Karpas-422 (cell line): Measurements from ENCODE around the gene ALK. TPM values are rescaled to one million over a fixed set of nuclear protein-coding genes. Genes with fewer than 3 reads are reported as not detected.

Experiments
- DNase-seq: peaks from one replicate; pipeline ENCODE4 v3.0.0-alpha.2; 2015
- H2AFZ ChIP-seq: fragments of 200-600 bp; sonication (generic); 2 replicates; pipeline ENCODE4 v1.6.1; 2014; ENCODE audit warnings: antibody characterized with exemption, low read length, mixed read lengths
- H3K27ac ChIP-seq: fragments of 200-600 bp; sonication (generic); 2 replicates; pipeline ENCODE4 v1.5.1; 2014; ENCODE audit warnings: mild to moderate bottlenecking, low read length, moderate library complexity
- H3K27me3 ChIP-seq: fragments of 200-600 bp; sonication (generic); 2 replicates; pipeline ENCODE4 v1.6.1; 2014; ENCODE audit warnings: low read length, mixed read lengths
- H3K36me3 ChIP-seq: fragments of 200-600 bp; sonication (generic); 2 replicates; pipeline ENCODE4 v1.6.1; 2014; ENCODE audit warnings: low read length, mixed read lengths; ENCODE audit not compliant: insufficient read depth
- H3K4me1 ChIP-seq: fragments of 200-600 bp; sonication (generic); 2 replicates; pipeline ENCODE4 v1.6.1; 2014; ENCODE audit warnings: mild to moderate bottlenecking, low read length, mixed read lengths
- H3K4me2 ChIP-seq: fragments of 200-600 bp; sonication (generic); 2 replicates; pipeline ENCODE4 v1.6.1; 2014; ENCODE audit warnings: low read length, low read depth, mild to moderate bottlenecking; ENCODE audit not compliant: poor library complexity, severe bottlenecking
- H3K4me3 ChIP-seq: fragments of 200-600 bp; sonication (generic); 2 replicates; pipeline ENCODE4 v1.5.1; 2014; ENCODE audit warnings: mild to moderate bottlenecking, antibody characterized with exemption, low read length, mixed read lengths
- H3K79me2 ChIP-seq: fragments of 200-600 bp; sonication (generic); 2 replicates; pipeline ENCODE4 v1.6.1; 2014; ENCODE audit warnings: mild to moderate bottlenecking, low read length, mixed read lengths
- H3K9ac ChIP-seq: fragments of 200-600 bp; sonication (generic); 2 replicates; pipeline ENCODE4 v1.6.0; 2014; ENCODE audit warnings: low read length
- H3K9me2 ChIP-seq: fragments of 200-600 bp; sonication (generic), shearing (Covaris generic); replicated peaks from 2 replicates; pipeline ENCODE4 v1.6.0; 2014; ENCODE audit warnings: mild to moderate bottlenecking, low read length, moderate library complexity; ENCODE audit not compliant: insufficient read depth
- H3K9me3 ChIP-seq: fragments of 300-700, 200-600 bp; sonication (generic); 2 replicates; pipeline ENCODE4 v1.6.1; 2014; ENCODE audit warnings: low read length, mixed read lengths
- H4K20me1 ChIP-seq: fragments of 200-600 bp; sonication (generic); 2 replicates; pipeline ENCODE4 v1.6.1; 2014; ENCODE audit warnings: mild to moderate bottlenecking, antibody characterized with exemption, low read length, low read depth; ENCODE audit not compliant: insufficient read depth
- total RNA-seq: library from RNA; depleted of rRNA; stranded (reverse); fragments of >200 nt; shearing (Covaris generic); gene quantifications from 2 replicates; pipeline ENCODE4 v1.2.3, GENCODE V29; 2014; ENCODE audit warnings: low replicate concordance

The ALK gene
- total RNA-seq, 1 experiment from 2014 or later: not detected

GRCh38 chr2:29561181-29561580 is 360.2 kb downstream of the ALK start:
- no peak for DNase-seq
- Histone ChIP-seq H3K36me3 (no peaks in the 10 kb centered on the region), H3K79me2 (no peaks in the 10 kb centered on the region), H3K4me2 (no peak overlapping the region), H3K9ac (no peak overlapping the region), H3K27ac (no peak overlapping the region), H3K4me3 (no peak overlapping the region), H3K4me1 (peaks cover 7% of the 10 kb centered on the region), H3K9me3 (no peaks in the 10 kb centered on the region), H3K27me3 (no peaks in the 10 kb centered on the region; the same call in 1 of the 2 replicates), H2AFZ (no peak overlapping the region), H4K20me1 (no peaks in the 10 kb centered on the region), H3K9me2 (no peaks in the 10 kb centered on the region)

DNA sequence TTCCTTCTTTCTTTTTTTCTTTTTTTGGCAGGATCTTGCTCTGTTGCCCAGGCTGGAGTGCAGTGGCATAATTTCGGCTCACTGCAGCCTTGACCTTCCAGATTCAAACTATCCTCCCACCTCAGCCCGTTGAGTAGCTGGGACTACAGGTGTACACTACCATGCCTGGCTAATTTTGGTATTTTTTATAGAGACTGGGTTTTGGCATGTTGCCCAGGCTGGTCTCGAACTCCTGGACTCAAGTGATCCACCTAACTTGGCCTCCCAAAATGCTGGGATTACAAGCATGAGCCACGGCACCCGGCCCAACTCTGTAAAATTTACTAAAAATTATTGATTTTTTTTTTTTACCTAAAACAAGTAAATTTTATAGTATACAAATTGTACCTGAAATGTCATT is 360.8 kb downstream of the ALK start:
- H3K36me3 ChIP-seq: no peaks in the 10 kb centered on the region
- no peak for DNase-seq
- no peak overlapping the region for H3K9ac ChIP-seq
- H3K4me3 ChIP-seq: no peak overlapping the region
- no peaks in the 10 kb centered on the region for H3K9me3 ChIP-seq
- no peak overlapping the region for H2AFZ ChIP-seq
- H3K4me2 ChIP-seq: no peak overlapping the region
- no peaks in the 10 kb centered on the region for H4K20me1 ChIP-seq
- H3K27me3 ChIP-seq: no peaks in the 10 kb centered on the region; the same call in 1 of the 2 replicates
- H3K27ac ChIP-seq: no peak overlapping the region
- H3K9me2 ChIP-seq: no peaks in the 10 kb centered on the region
- peaks cover 7% of the 10 kb centered on the region for H3K4me1 ChIP-seq
- no peaks in the 10 kb centered on the region for H3K79me2 ChIP-seq

GRCh38 chr2:29560030-29560429 is 361.4 kb downstream of the ALK start:
- no peaks in the 10 kb centered on the region for H3K79me2 ChIP-seq
- no peak overlapping the region for H3K4me3 ChIP-seq
- H3K4me2 ChIP-seq: no peak overlapping the region
- no peaks in the 10 kb centered on the region for H3K9me3 ChIP-seq
- H4K20me1 ChIP-seq: no peaks in the 10 kb centered on the region
- H3K27ac ChIP-seq: no peak overlapping the region
- no peak overlapping the region for H2AFZ ChIP-seq
- no peak overlapping the region for H3K9ac ChIP-seq
- no peaks in the 10 kb centered on the region for H3K9me2 ChIP-seq
- no peaks in the 10 kb centered on the region; the same call in 1 of the 2 replicates for H3K27me3 ChIP-seq
- no peaks in the 10 kb centered on the region for H3K36me3 ChIP-seq
- peaks cover 7% of the 10 kb centered on the region for H3K4me1 ChIP-seq
- no peak for DNase-seq

DNA sequence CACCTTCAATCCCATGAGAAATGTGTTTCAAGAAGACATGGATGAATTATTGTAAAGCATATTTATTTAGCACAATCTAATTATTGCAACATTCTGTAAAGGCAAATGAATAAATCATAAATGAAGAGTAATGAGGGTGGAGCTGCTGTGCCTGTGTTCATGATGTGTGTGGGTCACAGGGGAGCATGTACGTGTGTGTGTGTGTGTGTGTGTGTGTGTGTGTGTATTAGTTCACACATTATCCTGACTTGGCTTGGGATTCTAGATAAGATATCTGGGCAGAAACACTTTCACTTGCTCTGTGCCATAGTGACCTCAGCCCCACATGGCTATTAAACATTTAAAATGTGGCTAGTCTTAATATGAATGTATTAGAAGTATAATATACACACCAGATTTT is 361.8 kb downstream of the ALK start:
- Histone ChIP-seq H3K79me2 (no peaks in the 10 kb centered on the region), H3K9me3 (no peaks in the 10 kb centered on the region), H3K4me1 (peaks cover 7% of the 10 kb centered on the region), H4K20me1 (no peaks in the 10 kb centered on the region), H3K4me3 (no peak overlapping the region), H3K36me3 (no peaks in the 10 kb centered on the region), H3K27me3 (no peaks in the 10 kb centered on the region; the same call in 1 of the 2 replicates), H3K4me2 (no peak overlapping the region), H3K9ac (no peak overlapping the region), H2AFZ (no peak overlapping the region), H3K9me2 (no peaks in the 10 kb centered on the region), H3K27ac (no peak overlapping the region)
- DNase-seq: no peak

DNA sequence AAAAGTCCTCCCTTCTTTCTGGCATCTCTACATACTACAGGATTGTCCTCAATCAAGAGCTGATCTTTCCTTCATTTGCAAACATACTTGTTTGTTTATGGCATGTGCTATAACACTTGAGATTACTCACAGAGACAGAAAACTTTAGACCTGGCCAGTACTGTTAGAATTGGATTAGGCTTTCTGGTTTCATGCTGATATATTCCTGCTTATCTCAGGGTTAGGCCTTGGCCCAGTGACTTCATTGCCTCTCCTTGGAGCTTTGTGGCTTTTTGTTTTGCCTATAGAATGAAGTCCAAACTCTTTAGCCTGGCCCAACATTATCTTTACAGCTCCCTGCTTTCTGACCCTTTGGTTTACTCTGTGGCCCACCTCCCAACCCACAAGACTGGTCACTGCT is 363.3 kb downstream of the ALK start:
- Histone ChIP-seq H3K36me3 (no peaks in the 10 kb centered on the region), H4K20me1 (no peaks in the 10 kb centered on the region), H3K4me1 (peaks cover 6% of the 10 kb centered on the region), H3K9me2 (no peaks in the 10 kb centered on the region), H3K4me3 (no peak overlapping the region), H3K9me3 (no peaks in the 10 kb centered on the region), H3K27me3 (no peaks in the 10 kb centered on the region), H3K27ac (no peak overlapping the region), H3K4me2 (no peak overlapping the region), H2AFZ (no peak overlapping the region), H3K9ac (no peak overlapping the region), H3K79me2 (no peaks in the 10 kb centered on the region)
- no peak for DNase-seq

- Histone ChIP-seq H3K27me3 (no peaks in the 10 kb centered on the region), H3K9me2 (no peaks in the 10 kb centered on the region)
- DNase-seq: no peak
Measured at GRCh38 chr2:29557268-29557667, 364.1 kb downstream of the ALK start.

DNA sequence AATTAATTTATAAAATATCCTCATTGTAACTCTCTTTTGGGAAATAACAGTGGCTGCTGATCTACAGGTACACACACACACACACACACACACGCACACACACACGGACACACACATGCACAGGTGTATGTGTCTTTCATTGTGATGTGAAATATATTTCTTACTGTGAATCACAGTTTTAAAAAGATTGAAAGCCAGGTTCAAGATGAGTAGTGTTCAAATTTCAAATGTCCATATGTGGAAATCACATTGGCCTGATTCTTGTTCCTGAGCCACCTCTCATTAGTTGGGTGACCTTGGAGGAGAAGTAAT is 372.4 kb downstream of the ALK start:
- Histone ChIP-seq H3K9ac (no peak overlapping the region), H3K4me3 (no peak overlapping the region), H3K4me1 (no peaks in the 10 kb centered on the region; the same call in 1 of the 2 replicates), H3K9me2 (no peaks in the 10 kb centered on the region), H3K27ac (no peak overlapping the region), H3K79me2 (no peaks in the 10 kb centered on the region), H3K36me3 (no peaks in the 10 kb centered on the region), H2AFZ (no peak overlapping the region), H4K20me1 (no peaks in the 10 kb centered on the region), H3K27me3 (no peaks in the 10 kb centered on the region), H3K9me3 (no peaks in the 10 kb centered on the region), H3K4me2 (no peak overlapping the region)
- DNase-seq: no peak

More at GRCh38 chr2:29557268-29557667, 364.1 kb downstream of the ALK start:
- Histone ChIP-seq H2AFZ (no peak overlapping the region), H3K4me3 (no peak overlapping the region), H3K9me3 (no peaks in the 10 kb centered on the region), H3K27ac (no peak overlapping the region), H4K20me1 (no peaks in the 10 kb centered on the region), H3K4me1 (no peaks in the 10 kb centered on the region), H3K79me2 (no peaks in the 10 kb centered on the region), H3K9ac (no peak overlapping the region), H3K4me2 (no peak overlapping the region), H3K36me3 (no peaks in the 10 kb centered on the region)

DNA sequence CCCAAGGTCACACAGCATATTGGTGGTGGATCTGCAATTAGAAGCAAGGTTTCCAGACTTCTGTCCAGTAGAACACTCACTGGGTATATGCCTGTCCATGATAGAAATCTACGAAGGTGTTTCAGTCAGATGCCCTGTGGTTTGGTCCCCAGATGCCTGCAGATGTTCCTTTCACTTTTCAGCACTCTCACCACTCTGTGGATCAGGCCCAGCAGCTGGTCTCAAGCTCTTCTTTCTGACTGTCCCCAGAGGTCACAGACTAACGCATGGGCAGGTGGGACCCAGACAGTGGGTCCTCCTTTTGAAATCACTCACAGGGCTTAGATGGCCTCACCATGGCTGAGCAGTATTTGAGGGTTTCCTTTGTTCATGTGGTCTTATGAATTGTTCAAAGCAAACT is 376.5 kb downstream of the ALK start:
- Histone ChIP-seq H3K4me2 (no peak overlapping the region), H3K9me3 (no peaks in the 10 kb centered on the region), H3K9ac (no peak overlapping the region), H3K27me3 (no peaks in the 10 kb centered on the region), H2AFZ (no peak overlapping the region), H3K79me2 (no peaks in the 10 kb centered on the region), H3K9me2 (no peaks in the 10 kb centered on the region), H3K4me3 (no peak overlapping the region), H3K27ac (no peak overlapping the region), H3K36me3 (no peaks in the 10 kb centered on the region), H4K20me1 (no peaks in the 10 kb centered on the region), H3K4me1 (no peaks in the 10 kb centered on the region; the same call in 1 of the 2 replicates)
- no peak for DNase-seq

DNA sequence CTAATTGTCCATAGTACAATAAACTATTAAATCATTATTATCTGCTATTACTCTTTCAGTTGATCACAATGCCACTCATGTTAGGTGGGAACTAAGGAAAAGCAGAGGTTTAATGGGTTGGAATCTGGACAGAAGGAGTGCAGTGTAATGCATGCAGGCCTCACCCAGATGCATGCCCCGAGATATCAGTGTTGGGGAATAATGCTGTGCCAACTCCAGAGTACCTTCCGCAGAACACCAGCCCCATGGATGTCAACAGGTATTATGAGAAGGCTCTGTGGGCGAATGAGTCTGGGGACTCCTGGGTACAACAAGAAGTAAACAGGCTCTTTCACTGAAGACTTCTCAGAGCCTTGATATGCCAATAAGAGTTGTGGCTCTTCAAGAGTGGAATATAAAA is 377.4 kb downstream of the ALK start:
- Histone ChIP-seq H3K9ac (no peak overlapping the region), H3K4me2 (no peak overlapping the region), H3K4me3 (no peak overlapping the region), H3K36me3 (no peaks in the 10 kb centered on the region), H3K9me2 (no peaks in the 10 kb centered on the region), H3K4me1 (no peaks in the 10 kb centered on the region; the same call in 1 of the 2 replicates), H2AFZ (no peak overlapping the region), H3K27ac (no peak overlapping the region), H3K27me3 (no peaks in the 10 kb centered on the region), H3K9me3 (no peaks in the 10 kb centered on the region), H4K20me1 (no peaks in the 10 kb centered on the region), H3K79me2 (no peaks in the 10 kb centered on the region)
- no peak for DNase-seq
